Activated CD8-positive, alpha-beta memory T cell treated with anti-CD3 and anti-CD28 coated beads, Interleukin-2, amount 10 ng/mL, durations not matched to agents 7 days and 5 days (primary cell): Measurements from ENCODE around the gene ASCC1. TPM values are rescaled to one million over a fixed set of nuclear protein-coding genes. Genes with fewer than 3 reads are reported as not detected.
A peak's percentile ranks its signal among the peaks of the same experiment; 100 is the strongest.
"Not testable (repeated sequence)": the region's sequence is repeated elsewhere in the genome, so short reads cannot be mapped to it uniquely, and the experiment has no call there.

ENCODE experiments used
- ATAC-seq: fragments of 150-1000 bp; cut with Tn5 transposase; one replicate; pipeline ENCODE4 v1.10.0; 2021; ENCODE audit warnings: moderate library complexity
- CTCF ChIA-PET: fragments of 350-600 bp; sonication (Branson Sonifier 250); formaldehyde crosslinking; loops from one replicate; lab custom pipeline; 2021; ENCODE audit warnings: antibody characterized with exemption; lab: Charles Lee
- DNase-seq: peaks from one replicate; pipeline ENCODE4 v3.0.0-alpha.2; 2020
- H3K27ac Mint-ChIP-seq: one replicate; pipeline ENCODE4 v1.8.0; 2021; ENCODE audit warnings: mild to moderate bottlenecking, mixed read lengths
- H3K27me3 Mint-ChIP-seq: one replicate; pipeline ENCODE4 v1.8.0; 2021; ENCODE audit warnings: mixed read lengths
- H3K36me3 Mint-ChIP-seq: one replicate; pipeline ENCODE4 v1.8.0; 2021; ENCODE audit warnings: mild to moderate bottlenecking, mixed read lengths
- H3K4me1 Mint-ChIP-seq: one replicate; pipeline ENCODE4 v1.8.0; 2021; ENCODE audit warnings: mixed read lengths
- H3K4me3 Mint-ChIP-seq: one replicate; pipeline ENCODE4 v1.8.0; 2021; ENCODE audit warnings: mild to moderate bottlenecking, moderate library complexity, mixed read lengths
- H3K9me3 Mint-ChIP-seq: one replicate; pipeline ENCODE4 v1.8.0; 2022; ENCODE audit warnings: low read depth, mixed read lengths
- total RNA-seq, 2 experiments: library from RNA; stranded (reverse); gene quantifications; one replicate each; pipeline ENCODE4 v1.2.3, GENCODE V29; 2021

Gene ASCC1
- total RNA-seq, 2 experiments from 2014 or later, result 34.9 to 36.8 TPM

DNA sequence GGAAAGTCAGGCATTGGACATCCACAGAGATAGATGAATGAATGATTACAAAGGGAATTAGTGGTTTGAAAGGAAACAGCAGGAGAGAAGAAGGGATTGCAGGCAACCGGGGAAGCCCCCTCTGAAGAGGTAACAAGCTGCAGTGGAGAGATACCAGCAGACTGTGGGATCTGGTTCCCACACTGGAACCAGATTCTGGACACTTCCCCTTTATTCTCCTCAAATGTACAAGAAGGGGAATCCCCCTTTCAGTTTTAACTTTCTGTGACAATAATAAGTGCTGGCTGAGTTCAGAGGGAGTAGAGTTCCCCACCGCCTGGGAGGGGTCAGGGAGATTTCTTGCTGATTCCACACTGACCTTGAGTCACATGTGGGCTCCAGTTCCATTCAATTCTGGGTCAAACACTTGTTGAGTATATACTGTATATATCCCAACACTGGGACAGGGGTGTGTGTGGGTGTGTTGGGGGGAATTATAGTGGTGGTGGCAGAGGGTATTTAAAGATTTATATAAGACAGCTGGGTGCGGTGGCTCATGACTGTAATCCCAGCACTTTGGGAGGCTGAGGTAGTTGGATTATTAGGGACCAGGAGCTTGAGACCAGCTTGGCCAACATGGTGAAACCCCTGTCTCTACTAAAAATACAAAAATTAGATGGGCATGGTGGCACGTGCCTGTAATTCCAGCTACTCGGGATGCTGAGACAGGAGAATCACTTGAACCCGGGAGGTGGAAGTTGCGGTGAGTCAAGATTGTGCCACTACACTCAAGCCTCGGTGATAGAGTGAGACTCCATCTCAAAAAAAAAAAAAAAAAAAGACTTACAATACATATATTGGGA lies 41.2 kb upstream of the ASCC1 start:
- Mint-ChIP-seq H3K27ac (peak overlapping the region; percentile 49), H3K36me3 (no peaks in the 10 kb centered on the region), H3K4me1 (peaks cover 70% of the 10 kb centered on the region), H3K9me3 (no peaks in the 10 kb centered on the region), H3K4me3 (no peak overlapping the region), H3K27me3 (no peaks in the 10 kb centered on the region)
- ATAC-seq (no peak), DNase-seq (no peak)
- CTCF ChIA-PET, result interaction anchor here (0.7 to 11.6 kb wide), 4 partner anchors 78 to 1937 kb away, joined by 3 to 94 read pairs (median 4); no protein-coding TSS in a partner anchor

DNA sequence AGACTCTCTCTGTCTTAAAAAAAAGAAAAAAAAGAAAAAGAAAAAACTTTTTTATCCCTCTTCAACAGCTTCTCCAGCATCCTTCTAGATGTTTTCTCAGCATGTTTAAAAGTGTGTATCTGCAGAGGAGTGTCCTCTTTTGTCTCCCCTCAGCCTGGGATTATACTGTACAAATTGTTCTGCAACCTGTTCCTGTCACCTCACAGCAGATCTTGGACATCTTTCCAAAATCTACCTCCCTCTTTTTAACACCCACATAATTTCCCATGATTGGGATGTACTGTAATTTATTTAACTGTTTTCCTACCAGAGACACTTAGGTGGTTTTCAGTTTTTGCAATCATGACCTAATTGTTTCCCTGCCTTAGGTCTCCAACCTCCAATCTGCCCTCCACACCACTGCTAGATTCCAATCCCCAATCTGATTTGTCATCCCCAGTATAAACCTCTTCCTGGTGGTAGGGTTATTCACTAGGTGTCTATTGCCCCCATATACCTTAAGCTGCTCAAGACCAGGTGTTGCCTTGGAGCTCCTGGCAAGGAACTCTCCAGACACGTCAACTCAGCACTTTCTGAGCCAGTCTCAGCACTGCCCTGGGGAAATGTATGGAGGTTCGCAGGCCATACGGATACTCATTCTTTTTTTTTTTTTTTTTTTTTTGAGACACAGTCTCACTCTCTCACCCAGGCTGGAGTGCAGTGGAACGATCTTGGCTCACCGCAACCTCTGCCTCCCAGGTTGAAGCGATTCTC lies 40.1 kb upstream of the ASCC1 start:
- no peak overlapping the region for H3K4me3 Mint-ChIP-seq

DNA sequence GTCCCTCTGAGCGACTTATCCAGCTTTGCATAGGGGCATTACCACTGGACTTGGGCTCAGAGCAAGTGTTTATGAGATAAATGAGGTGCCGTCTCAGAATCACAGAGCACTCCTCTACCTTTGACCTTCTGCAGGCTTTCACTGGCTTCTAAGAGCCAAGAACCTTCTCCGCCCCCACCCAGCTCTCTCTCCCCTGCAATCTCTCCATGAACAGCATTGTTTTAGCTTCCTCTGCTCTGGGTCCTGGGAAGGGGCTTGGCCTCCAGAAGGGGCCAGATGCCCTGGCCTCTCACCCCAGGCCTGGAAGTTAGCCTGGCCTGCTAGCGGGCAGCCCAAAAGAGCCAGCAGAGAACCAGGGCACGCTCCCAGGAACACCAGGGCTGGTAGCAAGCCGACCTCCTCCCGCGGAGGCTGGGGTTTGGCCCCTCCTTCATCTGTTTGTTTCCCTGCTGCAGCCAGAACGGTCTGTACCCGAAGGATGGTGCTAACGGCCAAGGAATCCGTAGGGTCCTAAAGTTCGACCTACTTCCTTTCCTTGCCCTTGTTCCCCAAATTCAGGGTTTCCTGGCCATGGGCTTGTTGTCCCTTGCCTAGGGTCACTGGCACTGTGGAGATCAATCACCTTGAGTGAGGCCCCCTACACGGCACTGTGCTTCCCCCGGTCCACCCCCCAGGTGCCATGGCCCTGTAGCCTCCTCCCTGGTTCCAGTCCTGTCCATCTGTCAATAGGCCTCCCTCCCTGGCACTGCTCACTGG lies 38.9 kb upstream of the ASCC1 start:
- peak; percentile 74 for ATAC-seq
- H3K9me3 Mint-ChIP-seq, result no peaks in the 10 kb centered on the region
- peak overlapping the region; percentile 62 for H3K4me3 Mint-ChIP-seq
- CTCF ChIA-PET, result interaction anchor here (0.8 to 11.6 kb wide), 6 partner anchors 16 to 81 kb away, joined by 3 to 94 read pairs (median 4); partner anchors contain the start of gene DDIT4
- no peaks in the 10 kb centered on the region for H3K27me3 Mint-ChIP-seq
- H3K4me1 Mint-ChIP-seq, result peaks cover 62% of the 10 kb centered on the region
- peak overlapping the region; percentile 91 for H3K27ac Mint-ChIP-seq
- H3K36me3 Mint-ChIP-seq, result no peaks in the 10 kb centered on the region
- DNase-seq, result peak; percentile 64

More for the DNA sequence above, 40.1 kb upstream of the ASCC1 start:
- H3K36me3 Mint-ChIP-seq, result no peaks in the 10 kb centered on the region
- no peak for ATAC-seq
- H3K27ac Mint-ChIP-seq, result peak overlapping the region; percentile 57
- peaks cover 63% of the 10 kb centered on the region for H3K4me1 Mint-ChIP-seq
- DNase-seq, result no peak
- no peaks in the 10 kb centered on the region for H3K9me3 Mint-ChIP-seq
- no peaks in the 10 kb centered on the region for H3K27me3 Mint-ChIP-seq
- CTCF ChIA-PET, result interaction anchor here (1.0 to 11.6 kb wide), 4 partner anchors 9 to 80 kb away, joined by 3 to 94 read pairs (median 5); partner anchors contain the start of gene DDIT4

DNA sequence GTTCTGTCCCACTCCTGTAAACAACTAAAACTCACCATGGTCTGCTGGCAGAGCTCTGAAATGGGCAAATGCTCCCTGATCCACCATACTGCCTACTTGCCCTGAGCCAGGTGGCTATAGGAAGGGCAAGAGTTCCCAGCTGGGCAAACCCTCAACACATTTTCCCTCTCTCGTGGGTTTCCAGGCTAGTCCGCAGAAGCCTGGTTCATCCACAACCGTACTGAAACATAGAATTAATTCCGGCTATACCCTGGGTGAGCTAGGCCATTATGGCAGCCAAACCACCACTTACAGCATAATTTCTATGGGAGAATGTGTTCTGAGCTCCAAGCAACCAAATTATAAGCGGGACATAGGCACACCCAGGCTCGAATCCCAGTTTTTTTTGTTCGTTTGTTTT lies 37.5 kb upstream of the ASCC1 start:
- ATAC-seq (no peak), DNase-seq (no peak)
- Mint-ChIP-seq H3K36me3 (no peaks in the 10 kb centered on the region), H3K27ac (peak overlapping the region; percentile 48), H3K9me3 (no peaks in the 10 kb centered on the region), H3K27me3 (no peaks in the 10 kb centered on the region), H3K4me1 (peaks cover 59% of the 10 kb centered on the region), H3K4me3 (no peak overlapping the region)
- CTCF ChIA-PET, result interaction anchor here (0.6 to 11.6 kb wide), 7 partner anchors 8 to 1159 kb away, joined by 3 to 94 read pairs (median 3); no protein-coding TSS in a partner anchor

DNA sequence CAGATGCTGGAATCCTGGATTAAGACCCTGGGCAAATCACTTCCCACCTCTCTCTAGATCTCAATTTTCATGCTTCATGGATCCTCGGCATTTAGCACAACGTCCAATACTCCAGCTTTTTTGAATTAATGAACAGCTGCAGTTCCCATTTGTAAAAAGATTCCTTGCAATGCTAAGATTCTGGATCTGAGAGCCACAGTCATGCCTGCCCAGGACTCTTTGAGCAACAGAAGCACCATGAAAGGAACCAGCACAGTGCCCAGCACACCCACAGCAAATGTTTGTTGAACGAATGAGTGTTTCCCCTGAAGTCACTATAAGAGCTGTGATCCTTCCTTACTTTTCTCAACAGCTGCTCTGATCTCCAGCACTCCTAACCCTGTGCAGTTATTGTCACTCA lies 36.9 kb upstream of the ASCC1 start:
- DNase-seq (no peak), ATAC-seq (no peak)
- no peaks in the 10 kb centered on the region for H3K27me3 Mint-ChIP-seq
- CTCF ChIA-PET, result interaction anchor here (0.6 to 11.6 kb wide), 5 partner anchors 8 to 1160 kb away, joined by 3 to 94 read pairs (median 3); no protein-coding TSS in a partner anchor
- H3K27ac Mint-ChIP-seq, result no peak overlapping the region
- H3K4me3 Mint-ChIP-seq, result no peak overlapping the region
- H3K36me3 Mint-ChIP-seq, result no peaks in the 10 kb centered on the region
- H3K4me1 Mint-ChIP-seq, result peaks cover 63% of the 10 kb centered on the region
- H3K9me3 Mint-ChIP-seq, result no peaks in the 10 kb centered on the region

DNA sequence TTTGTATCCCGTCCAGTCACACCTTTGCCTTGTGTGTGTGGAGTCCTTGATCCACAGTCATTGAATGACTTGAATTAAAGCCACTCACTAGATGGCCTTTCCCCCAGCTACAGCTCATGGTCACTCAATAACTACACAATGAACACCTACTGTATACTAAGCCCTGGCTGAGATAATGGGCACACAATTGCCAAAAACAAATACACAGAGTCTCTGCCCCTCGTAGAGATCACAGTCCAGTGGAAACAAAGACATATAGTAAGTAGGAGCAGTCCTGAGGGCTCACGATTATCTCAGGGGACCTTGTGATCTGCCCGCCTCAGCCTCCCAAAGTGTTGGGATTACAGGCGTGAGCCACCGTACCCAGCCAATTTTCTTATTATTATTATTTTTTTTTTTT lies 35.6 kb upstream of the ASCC1 start:
- ATAC-seq, result no peak
- Mint-ChIP-seq H3K27me3 (no peaks in the 10 kb centered on the region), H3K9me3 (no peaks in the 10 kb centered on the region), H3K4me1 (peaks cover 68% of the 10 kb centered on the region), H3K27ac (peak overlapping the region; percentile 22), H3K36me3 (no peaks in the 10 kb centered on the region), H3K4me3 (no peak overlapping the region)
- no peak for DNase-seq
- CTCF ChIA-PET, result interaction anchor here (0.6 to 11.6 kb wide), 4 partner anchors 8 to 84 kb away, joined by 3 to 94 read pairs (median 29); no protein-coding TSS in a partner anchor

DNA sequence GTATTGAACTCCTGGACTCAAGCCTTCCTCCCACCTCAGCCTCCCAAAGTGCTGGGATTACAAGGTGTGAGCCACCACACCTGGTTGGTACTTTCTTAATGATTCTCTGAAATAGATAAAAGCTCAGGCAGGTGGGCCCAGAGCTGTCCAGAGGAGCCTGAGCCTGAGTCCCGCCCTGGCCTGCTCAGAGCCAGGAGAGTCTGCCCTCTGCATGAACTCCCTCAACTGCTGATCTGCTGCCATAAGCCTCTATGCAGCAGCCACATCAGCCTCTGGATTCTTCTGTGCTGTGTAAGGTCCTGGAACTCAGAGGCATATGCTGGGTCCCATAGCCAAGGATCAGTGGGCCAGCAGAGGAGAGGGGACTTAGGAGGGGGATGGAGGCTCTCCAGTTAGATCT lies 34.6 kb upstream of the ASCC1 start:
- H3K36me3 Mint-ChIP-seq, result no peaks in the 10 kb centered on the region
- H3K9me3 Mint-ChIP-seq, result no peaks in the 10 kb centered on the region
- H3K4me1 Mint-ChIP-seq, result peaks cover 70% of the 10 kb centered on the region
- H3K27ac Mint-ChIP-seq, result peak overlapping the region; percentile 70
- peak overlapping the region; percentile 9 for H3K4me3 Mint-ChIP-seq
- no peaks in the 10 kb centered on the region for H3K27me3 Mint-ChIP-seq
- DNase-seq (no peak), ATAC-seq (no peak)
- CTCF ChIA-PET, result interaction anchor here (0.6 to 11.6 kb wide), 4 partner anchors 9 to 85 kb away, joined by 3 to 94 read pairs (median 29); no protein-coding TSS in a partner anchor

DNA sequence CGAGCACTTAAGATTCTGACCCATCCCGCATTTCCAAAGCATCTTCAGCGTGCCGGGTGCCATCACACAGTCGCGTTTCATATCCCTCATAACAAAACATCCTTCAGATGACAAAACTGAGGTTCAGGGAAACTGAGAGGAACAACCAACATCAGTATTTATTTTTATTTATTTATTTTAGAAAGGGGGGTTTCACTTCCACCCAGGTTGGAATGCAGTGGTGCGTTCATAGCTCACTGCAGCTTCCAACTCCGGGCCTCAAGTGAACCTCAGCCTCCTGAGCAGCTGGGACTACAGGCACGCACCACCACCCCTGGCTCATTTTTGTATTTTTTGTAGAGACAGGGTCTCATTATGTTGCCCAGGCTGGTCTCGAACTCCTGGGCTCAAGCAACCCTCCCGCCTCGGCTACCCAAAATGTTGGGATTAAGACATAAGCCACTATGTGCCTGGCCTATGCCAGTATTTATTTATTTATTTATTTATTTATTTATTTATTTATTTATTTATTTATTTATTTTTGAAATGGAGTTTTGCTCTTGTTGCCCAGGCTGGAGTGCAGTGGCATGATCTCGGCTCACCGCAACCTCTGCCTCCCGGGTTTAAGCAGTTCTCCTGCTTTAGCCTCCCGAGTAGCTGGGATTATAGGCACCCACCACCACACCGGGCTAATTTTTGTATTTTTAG lies 33.2 kb upstream of the ASCC1 start:
- H3K4me1 Mint-ChIP-seq, result peaks cover 72% of the 10 kb centered on the region
- peak overlapping the region; percentile 92 for H3K27ac Mint-ChIP-seq
- peak overlapping the region; percentile 69 for H3K4me3 Mint-ChIP-seq
- ATAC-seq, H3K9me3 Mint-ChIP-seq, H3K27me3 Mint-ChIP-seq, DNase-seq, H3K36me3 Mint-ChIP-seq: not testable (repeated sequence)
- CTCF ChIA-PET, result interaction anchor here (1.1 to 6.6 kb wide), 4 partner anchors 11 to 93 kb away, joined by 3 to 55 read pairs (median 6); no protein-coding TSS in a partner anchor

DNA sequence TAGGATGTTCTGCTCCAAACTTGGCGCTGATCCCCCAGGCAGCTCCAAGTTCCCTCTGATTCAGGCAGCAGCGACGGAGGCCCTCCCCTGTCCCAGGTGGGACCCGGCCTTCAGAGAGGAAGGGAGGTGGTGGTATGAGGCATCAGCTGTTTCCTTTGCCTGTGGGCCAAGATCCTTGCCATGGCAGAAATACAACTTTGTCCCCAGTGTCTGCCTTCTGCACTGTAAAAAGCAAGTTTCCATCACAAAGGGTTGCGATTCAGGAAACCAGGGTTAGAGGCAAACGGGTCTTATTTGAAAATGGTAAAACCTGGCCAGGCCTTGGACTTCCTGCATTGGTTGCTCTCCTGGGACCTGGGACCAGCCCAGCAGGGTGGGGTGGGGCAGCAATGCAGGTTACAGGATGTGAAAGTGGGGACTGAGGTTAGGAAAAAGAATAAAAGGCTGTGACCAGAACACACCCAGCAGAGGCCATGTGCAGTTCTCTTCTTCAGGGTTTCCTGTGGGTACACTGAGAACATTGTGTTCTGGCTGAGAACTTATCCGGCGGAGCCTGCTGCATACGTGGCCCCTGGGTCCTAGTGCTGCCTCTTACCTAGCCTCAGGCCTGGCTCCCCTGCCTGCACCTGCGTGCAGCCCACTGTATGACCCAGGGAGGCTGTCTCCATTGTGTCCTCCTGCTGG lies 32.5 kb upstream of the ASCC1 start:
- DNase-seq (peak; percentile 93), ATAC-seq (peak; percentile 91)
- Mint-ChIP-seq H3K4me1 (peaks cover 76% of the 10 kb centered on the region), H3K27ac (peak overlapping the region; percentile 92), H3K9me3 (no peaks in the 10 kb centered on the region), H3K36me3 (no peaks in the 10 kb centered on the region), H3K27me3 (no peaks in the 10 kb centered on the region), H3K4me3 (peak overlapping the region; percentile 69)
- CTCF ChIA-PET, result interaction anchor here (0.8 to 7.5 kb wide), 24 partner anchors 11 to 200 kb away, joined by 3 to 55 read pairs (median 5); partner anchors contain the start of genes ASCC1 and DDIT4

DNA sequence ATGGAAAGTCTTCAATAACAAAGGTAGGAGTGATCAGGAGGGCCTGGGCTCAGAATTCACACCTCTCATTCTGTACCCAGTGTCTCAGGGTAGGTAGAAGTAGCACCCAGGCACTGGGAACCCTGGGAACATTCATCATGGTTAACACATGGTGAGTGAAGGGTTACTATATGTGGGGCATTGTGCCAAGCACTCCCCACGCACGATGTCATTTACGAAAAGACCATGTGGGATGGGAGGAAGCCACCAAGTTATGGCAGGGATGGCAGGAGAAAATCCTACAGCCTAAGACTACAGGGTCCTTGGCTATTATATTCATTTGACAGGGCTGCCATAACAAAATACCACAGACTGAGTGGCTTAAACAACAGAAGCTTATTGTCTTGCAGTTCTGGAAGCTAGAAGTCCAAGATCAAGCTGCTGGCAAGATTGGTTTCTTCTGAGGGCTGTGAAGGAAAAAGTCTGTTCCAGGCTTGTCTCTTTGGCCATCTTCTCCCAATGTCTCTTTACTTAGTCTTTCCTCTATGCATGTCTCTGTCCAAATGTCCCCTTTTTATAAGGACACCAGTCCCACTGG lies 30.0 kb upstream of the ASCC1 start:
- ATAC-seq (no peak), DNase-seq (no peak)
- H3K27ac Mint-ChIP-seq, result peak overlapping the region; percentile 63
- H3K4me3 Mint-ChIP-seq, result no peak overlapping the region
- no peaks in the 10 kb centered on the region for H3K9me3 Mint-ChIP-seq
- H3K27me3 Mint-ChIP-seq, result no peaks in the 10 kb centered on the region
- peaks cover 76% of the 10 kb centered on the region for H3K4me1 Mint-ChIP-seq
- CTCF ChIA-PET, result interaction anchor here (1.0 to 7.5 kb wide), 7 partner anchors 14 to 197 kb away, joined by 3 to 55 read pairs (median 5); partner anchors contain the start of genes ANAPC16 and ASCC1
- no peaks in the 10 kb centered on the region for H3K36me3 Mint-ChIP-seq

DNA sequence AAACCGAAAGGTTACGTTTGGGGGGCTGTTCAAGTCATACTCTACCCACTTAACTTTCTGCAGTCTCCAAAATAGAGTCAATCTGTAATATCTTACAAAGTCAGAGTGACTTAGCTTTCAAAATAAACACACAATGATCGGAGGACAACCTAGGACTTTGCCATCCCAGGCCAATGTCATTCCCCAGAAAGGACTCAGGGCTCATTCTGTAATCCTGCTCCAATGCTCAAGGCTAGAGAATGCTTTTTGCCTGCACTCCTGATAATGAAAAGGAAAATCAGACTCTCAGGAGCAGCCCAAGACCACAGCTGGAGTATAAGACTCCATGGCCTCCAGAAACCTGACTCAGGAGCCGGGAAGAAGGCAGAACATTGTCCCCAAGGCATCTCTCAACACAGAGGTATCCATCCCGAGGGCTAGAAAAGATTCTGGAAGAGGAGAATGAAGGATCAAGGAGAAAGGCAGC lies 28.5 kb upstream of the ASCC1 start:
- DNase-seq (no peak), ATAC-seq (no peak)
- Mint-ChIP-seq H3K27ac (peak overlapping the region; percentile 74), H3K36me3 (no peaks in the 10 kb centered on the region), H3K4me3 (no peak overlapping the region), H3K27me3 (no peaks in the 10 kb centered on the region), H3K4me1 (peaks cover 65% of the 10 kb centered on the region), H3K9me3 (no peaks in the 10 kb centered on the region)
- CTCF ChIA-PET, result interaction anchor here (1.0 to 7.5 kb wide), 4 partner anchors 16 to 91 kb away, joined by 3 to 50 read pairs (median 7); no protein-coding TSS in a partner anchor
